ENCODE data around the gene KARS1.

DNA sequence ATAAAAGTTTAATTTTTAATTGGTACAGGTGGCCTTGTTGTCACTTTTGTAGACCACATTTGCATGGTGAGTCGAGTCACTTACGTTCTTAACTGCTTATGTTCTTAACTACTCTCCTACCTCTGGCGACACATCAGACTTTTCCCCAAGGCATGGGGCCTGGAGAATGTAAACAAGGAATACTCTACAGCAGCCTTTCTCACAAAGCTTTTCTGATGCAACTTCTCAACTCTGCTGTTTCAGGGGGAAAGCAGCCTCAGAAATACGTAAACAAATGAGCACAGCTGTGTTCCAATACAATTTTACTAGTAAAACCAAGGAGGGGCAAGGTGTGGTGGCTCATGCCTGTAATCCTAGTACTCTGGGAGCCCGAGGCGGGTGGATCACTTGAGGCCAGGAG, 6.9 kb downstream of the KARS1 start:
- TF ChIP-seq, protein P1, sequence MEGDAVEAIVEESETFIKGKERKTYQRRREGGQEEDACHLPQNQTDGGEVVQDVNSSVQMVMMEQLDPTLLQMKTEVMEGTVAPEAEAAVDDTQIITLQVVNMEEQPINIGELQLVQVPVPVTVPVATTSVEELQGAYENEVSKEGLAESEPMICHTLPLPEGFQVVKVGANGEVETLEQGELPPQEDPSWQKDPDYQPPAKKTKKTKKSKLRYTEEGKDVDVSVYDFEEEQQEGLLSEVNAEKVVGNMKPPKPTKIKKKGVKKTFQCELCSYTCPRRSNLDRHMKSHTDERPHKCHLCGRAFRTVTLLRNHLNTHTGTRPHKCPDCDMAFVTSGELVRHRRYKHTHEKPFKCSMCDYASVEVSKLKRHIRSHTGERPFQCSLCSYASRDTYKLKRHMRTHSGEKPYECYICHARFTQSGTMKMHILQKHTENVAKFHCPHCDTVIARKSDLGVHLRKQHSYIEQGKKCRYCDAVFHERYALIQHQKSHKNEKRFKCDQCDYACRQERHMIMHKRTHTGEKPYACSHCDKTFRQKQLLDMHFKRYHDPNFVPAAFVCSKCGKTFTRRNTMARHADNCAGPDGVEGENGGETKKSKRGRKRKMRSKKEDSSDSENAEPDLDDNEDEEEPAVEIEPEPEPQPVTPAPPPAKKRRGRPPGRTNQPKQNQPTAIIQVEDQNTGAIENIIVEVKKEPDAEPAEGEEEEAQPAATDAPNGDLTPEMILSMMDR (conservative IDR thresholded peaks at IDR 0.05; ENCODE audit: low read depth, low read length), result no peak
- TF ChIP-seq EZH2phosphoT487 (IDR thresholded peaks at IDR 0.05; ENCODE audit: borderline replicate concordance, low read length), result no peak
- no peak for TF ChIP-seq EZH2 (IDR thresholded peaks at IDR 0.05; ENCODE audit: low read length, unreplicated experiment)
